Erythroblast (primary cell): ENCODE data around the gene MYOM3.

Experiments used
- DNase-seq, 2 experiments: peaks; one replicate each; lab custom pipeline; 2025; lab: John Stamatoyannopoulos, UW
- GATA1 ChIP-seq: IDR thresholded peaks from 2 replicates; pipeline ENCODE4 v1.6.1; 2011; ENCODE audit warnings: low read depth, mild to moderate bottlenecking, control low read depth, low read length, moderate library complexity
- POLR2A ChIP-seq: IDR thresholded peaks from 2 replicates; pipeline ENCODE4 v1.6.1; 2011; ENCODE audit warnings: mild to moderate bottlenecking, low read length

Gene MYOM3

DNA sequence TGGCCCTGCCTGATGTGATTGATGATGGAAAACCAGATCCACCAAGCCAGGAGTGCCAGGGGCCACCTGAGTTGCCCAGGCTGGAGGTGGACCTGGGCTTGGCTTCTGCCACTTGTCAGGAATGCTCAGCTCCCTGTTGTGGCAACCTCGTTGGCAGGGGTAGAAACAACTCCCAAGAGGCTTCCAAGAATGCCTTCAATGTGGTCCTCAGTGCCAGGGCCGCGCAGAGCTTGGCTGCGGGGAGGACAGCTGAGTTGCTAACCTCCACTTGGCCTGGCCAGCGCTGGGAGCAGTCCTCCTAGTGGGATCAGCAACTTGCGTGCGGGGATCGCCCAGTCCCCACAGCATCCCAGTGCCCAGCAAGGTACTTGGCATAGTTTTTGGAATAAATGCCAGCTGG, 9.0 kb downstream of the MYOM3 start:
- no peak for DNase-seq
- TF ChIP-seq POLR2A (no peak), GATA1 (no peak)

DNA sequence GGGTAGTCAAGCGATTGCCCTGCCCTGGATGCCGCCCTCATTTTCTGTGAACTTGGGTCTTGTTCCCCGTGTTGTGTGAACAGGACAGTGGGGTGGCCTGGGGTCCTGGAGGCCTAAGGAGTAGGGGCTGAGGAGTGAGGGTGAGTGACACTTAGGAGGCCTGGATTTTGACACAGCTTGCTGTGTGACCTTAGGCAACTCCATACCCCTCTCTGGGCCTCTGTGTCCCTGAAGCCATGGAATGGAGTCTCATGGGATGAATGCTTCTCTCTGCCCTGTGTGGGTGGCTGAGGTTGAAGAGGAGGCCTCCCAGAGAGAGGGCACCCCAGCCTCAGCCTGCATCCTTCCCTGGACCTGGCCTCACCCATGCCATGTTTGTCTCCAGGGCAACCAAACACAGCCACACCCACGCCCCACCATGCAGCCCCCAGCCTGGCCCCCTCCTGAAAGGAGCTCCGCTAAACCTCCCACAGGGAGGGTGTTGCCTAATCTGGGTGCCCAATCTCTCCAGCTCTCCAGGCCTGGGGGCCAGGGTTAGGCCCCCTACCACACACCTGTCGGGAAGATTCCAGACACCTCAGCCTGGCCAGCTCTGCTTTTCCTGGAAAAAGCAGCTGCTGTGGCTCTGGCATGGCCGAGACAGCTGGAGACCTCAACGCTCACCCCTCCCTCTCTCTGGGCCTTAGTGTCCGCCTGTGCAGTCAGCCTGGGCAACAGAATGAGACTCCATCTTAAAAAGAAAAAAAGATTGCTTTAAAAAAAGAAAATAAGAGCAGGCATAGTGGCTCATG, 9.9 kb downstream of the MYOM3 start:
- no peak for TF ChIP-seq POLR2A
- no peak for TF ChIP-seq GATA1
- DNase-seq = no peak

DNA sequence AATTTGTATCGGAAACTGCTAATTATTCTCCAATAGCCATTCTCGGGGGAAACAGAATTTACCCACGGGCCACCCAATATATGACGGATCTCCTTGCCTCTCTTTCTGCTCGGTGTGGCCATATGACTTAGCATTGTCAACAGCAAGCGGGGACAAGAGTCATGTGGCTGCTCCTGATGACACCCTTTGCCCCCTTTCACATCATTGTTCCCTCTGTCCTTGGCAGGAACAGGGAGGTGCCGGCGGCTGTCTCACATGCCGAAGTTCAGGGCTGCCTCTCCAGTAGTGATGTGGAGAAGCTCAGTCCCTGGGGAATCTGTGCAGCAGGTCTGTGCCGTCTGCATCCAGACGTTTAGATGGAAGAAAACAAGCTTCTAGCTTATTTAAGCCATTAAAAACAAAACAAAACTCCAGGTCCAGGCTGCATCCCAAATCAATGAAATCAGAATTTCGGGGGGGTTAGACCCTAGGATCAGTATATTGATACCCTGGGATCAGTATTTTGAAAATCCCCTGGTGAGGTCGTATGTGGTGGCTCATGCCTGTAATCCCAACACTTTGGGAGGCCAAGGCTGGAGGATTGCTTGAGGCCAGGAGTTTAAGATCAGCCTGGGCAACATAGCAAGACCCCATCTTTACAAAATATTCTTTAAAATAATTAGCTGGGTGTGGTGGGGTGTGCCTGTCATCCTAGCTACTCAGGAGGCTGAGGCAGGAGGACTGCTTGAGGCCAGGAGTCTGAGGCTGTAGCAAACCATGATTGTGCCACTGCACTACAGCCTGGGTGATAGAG, 10.8 kb downstream of the MYOM3 start:
- TF ChIP-seq GATA1 (no peak), POLR2A (no peak)
- DNase-seq = no peak

DNA sequence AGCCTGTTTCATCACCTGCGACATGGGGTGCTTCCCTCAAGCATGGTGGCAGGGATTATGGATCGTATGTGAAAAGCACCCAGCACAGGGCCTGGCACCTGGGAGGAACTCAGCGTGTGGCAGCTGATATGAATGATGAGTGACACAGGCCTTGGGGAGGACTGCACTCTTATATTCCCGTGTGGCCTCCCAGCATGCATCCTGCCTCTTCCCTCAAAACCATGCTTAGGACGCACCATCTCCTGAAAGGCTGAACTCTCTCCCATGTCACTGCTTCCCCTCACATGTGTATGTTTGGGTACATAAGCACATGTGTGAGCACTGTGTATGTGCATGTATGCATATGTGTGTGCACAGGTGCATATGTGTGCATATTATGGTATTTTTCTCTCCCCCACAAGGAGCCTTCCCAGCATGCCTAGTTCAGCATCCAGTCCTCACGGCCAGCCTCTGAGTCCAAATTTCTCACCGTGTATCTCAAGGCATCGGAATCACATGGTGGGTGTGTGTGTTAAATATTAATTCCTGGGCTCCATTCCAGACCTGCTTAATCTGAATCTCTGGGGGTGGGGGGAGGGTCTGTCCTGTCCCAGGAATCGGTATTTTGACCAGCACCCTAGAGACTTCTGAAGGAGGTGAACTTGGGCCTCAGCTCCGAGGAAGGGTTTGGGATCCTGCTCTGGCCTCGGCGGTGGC, 12.8 kb downstream of the MYOM3 start:
- TF ChIP-seq GATA1 (no peak), POLR2A (no peak)
- no peak for DNase-seq

DNA sequence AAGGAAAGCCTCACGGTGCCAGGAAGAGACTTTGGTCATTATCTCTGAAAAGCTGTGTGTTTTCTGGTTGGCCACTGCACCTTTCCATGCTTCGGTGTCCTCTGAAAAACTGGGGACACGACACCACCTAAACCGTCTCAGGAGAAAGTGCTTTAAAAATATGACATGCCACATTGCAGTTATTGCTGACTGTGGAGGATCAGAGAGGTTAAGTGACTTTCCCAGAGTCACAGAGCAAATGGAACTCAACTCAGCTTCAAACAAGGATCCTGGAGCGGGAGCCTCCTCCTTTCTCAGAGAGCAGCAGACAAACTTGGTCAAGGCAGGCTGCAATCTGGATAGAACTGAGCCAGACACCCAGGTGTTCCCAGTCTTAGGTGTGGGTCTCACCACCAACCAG, 13.8 kb downstream of the MYOM3 start:
- TF ChIP-seq GATA1 = no peak
- no peak for TF ChIP-seq POLR2A
- DNase-seq = no peak

DNA sequence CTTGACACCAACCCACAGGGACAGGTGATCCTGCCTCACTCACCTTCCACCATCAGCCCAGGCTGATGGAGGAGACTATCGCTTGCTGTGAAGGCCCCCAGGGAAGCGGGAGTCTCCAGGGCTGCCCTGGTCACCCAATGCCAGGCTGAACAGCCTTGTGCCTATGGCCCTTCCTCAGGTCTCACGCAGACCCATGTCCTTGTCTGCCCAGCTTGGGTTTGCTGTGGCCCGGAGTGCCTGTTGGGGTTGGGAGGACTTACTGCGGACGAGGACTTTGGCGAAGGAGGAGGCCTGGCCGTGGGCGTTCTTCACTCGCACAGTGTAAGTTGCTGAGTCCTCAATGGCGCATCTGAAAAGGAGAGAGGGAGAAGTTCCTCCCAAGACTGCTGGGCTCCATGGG, 14.3 kb downstream of the MYOM3 start:
- no peak for DNase-seq
- TF ChIP-seq GATA1 (no peak), POLR2A (no peak)

DNA sequence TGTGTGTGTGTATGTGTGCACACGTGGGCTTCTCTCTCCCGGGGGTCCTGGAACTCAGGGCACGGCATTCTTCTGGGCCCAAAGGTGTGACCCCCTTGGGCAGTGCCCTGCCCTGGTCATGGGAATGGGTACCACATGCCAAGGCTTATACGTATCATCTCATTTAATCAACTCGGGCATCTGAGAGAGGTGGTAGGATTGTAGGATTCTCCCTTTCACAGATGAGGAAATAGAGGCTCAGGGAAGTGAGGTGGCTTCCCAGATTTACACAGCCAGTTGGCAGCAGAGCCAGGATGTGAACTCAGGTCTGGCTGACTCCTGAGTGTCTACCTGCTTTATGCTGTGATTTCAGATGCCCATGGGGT, 15.2 kb downstream of the MYOM3 start:
- TF ChIP-seq POLR2A (no peak), GATA1 (no peak)
- DNase-seq = no peak

DNA sequence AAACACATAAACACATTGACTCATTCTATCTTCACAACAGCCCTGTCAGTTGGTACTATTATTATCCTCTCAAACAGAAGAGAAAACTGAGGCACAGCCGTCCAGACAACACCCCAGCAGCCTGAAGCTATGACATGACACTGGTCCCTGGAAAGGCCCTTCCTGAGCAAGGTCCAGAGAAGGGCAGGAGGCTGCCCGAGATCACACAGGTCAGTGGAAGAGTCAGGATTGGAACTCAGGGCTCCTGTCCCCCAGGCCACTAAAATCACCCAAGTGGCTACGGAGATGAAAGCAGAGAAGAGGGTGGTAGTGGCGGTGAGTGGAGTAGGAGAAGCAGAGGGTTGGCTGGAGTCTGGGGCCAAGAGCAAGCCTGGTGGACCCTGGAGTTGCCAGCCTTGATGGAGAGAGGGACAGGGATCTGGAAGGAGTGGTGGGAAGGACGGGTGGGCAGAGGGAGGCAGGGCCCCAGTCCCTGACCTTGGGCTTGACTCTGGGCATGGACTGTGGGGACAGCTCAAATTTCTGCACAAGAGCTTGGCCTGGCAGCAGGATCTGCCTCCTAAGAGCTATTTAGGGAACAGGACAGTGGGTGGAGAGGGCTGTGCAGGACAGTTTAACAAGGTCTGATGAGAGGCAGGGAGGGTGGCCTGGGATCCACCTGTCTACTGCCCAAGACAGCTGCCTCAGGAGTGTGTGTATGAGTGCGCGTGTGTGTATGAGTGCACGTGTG, 15.8 kb downstream of the MYOM3 start:
- TF ChIP-seq GATA1 (no peak), POLR2A (no peak)

DNA sequence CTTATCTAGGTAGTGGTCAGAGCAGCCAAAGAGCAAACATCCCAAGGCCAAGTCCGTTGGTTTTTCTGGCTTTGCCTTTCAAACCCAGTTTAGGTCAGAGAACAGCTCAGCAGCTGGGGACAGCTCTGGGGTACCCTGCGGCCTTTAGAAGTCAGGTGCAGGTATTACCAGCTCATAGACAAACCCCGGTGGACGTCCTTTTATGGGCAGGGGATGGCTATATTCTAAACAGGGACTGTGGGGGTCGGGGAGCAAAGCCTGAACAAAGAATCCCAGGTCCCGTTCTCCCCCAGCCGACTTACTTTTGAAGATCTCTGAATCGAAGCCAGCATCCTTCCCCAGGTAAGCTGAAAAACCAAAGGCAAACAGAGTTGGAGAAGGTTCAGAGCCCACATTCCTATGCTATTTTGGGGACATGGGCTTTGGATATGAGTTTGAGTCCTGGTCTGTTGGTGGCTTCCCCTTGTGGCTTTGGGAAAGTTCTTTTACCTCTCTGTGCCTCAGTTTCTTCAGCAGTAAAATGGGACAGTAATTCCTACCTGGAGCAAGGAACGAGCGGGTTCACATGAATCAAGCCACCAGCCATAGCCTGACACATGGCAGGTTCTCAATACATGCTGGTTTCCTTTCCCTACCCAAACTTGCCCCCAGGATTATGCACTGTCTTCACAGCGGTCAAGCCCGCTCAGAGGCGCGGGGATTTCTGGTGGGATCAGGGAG, 16.6 kb downstream of the MYOM3 start:
- DNase-seq = no peak
- TF ChIP-seq GATA1 (no peak), POLR2A (no peak)

More for the DNA sequence above, 15.8 kb downstream of the MYOM3 start:
- DNase-seq = no peak

DNA sequence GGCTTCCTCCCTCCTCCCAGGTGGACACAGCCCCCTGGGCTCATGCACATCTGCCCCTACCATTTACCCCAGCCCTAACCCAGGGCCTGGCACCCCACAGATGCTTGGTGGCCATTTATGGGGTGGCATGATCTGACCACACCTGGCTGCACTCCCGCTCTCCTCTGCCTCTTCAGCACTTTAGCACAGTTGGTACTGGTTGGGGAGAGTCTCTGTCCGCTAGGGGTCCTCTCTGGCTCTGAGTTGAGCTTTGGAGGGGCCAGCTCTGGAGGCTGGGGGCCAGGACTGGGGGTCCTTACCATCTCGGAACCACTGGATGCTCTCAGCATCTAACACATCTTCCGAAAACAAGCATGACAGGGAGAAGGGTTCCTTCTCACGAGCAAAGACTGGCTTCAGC, 17.4 kb downstream of the MYOM3 start:
- DNase-seq = no peak
- TF ChIP-seq POLR2A = no peak

DNA sequence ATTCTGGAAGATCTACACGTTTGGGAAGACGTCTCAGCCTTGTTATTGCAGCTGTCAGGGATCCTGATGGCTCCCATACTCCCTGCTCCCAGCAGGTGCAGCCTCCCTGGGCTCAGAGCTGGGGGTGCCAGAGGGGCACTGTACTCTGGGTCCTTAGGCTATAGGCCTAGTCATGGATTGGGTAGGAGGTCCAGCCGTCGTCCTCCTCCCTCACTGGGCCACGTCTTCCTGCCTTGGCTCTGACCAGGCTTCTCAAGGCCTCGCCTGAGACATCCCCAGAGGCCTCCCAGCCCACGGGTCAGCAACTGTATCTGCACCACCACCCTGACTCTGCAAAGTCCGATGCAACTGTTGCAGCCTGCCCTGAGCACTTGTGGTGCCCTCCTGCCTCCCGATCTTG, 18.2 kb downstream of the MYOM3 start:
- TF ChIP-seq POLR2A (no peak), GATA1 (no peak)

DNA sequence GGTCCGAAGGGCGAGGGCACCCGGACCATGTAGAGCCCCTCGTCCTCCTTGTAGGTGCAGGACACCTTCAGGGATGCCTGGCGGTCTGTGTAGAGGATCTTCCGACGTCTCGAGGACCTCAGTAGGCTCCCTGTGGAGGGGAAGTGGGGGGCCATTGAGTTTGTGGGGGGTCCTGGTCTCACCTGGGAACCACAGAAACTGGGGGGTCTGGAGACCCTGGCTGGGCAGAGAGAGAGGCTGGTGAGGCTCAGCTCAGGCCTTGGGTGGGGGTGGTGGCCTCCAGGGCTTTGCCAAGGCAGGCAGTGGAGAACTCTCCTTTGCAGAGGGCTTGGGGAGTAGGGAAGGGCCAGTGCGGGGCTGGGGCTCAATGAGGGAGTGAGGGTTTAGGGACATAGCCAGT, 19.0 kb downstream of the MYOM3 start:
- DNase-seq = no peak
- no peak for TF ChIP-seq POLR2A
- TF ChIP-seq GATA1 = no peak

More for the DNA sequence above, 18.2 kb downstream of the MYOM3 start:
- DNase-seq = no peak
